HG02885 (cell line): ENCODE data around the gene ADCY4.
"Not testable (repeated sequence)": the region's sequence is repeated elsewhere in the genome, so short reads cannot be mapped to it uniquely, and the experiment has no call there.

Experiments used
- ATAC-seq: cut with Tn5 transposase; IDR thresholded peaks from one replicate; pipeline ENCODE4 v1.9.1; 2021; ENCODE audit warnings: mild to moderate bottlenecking; ENCODE audit not compliant: unreplicated experiment, poor library complexity

The ADCY4 gene

DNA sequence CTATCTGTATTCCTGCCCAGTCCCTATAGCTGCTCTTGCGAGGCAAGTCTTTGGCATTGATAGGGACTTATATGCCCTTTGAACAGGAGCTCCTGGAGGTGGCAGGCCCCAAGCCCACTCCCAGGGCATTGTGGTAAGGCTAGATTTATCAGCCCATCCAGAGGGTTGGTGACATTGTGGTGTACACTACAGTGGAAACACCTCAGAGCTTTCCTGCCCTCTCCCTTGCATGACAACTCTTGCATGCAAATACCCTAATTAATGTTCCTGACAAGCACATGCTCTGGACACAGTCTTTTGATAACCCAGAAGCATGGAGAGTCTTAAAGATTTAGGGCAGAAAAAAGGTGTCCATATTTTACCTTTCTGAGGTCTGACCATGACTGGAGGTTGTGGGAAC lies 5.7 kb upstream of the ADCY4 start:
- no peak for ATAC-seq

GRCh38 chr14:24339284-24340151 lies 4.6 kb upstream of the ADCY4 start, which contains the start of gene RIPK3:
RIPK3 (minus strand) TSS chr14:24339991; CDS start chr14:24339826, 165 bp downstream.
- peak; percentile 96 for ATAC-seq

DNA sequence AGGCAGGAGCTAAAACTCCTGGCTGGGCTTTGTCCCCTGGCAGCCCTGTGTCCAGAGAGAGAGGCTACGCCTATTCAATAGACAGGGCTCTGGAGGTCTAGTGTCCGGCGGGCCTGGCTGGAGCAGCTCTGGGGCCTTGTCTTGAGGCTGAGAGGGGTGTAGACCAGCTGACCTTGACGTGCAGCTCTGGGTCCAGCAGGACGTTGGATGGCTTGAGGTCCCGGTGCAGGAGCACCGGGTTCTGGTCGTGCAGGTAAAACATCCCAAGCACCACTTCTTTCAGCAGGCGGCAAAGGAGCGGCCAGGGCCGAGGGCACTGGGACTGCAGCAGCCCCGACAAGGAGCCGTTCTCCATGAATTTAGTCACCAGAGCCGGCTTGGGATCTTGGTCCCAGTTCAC lies 4.0 kb upstream of the ADCY4 start:
- no peak for ATAC-seq

DNA sequence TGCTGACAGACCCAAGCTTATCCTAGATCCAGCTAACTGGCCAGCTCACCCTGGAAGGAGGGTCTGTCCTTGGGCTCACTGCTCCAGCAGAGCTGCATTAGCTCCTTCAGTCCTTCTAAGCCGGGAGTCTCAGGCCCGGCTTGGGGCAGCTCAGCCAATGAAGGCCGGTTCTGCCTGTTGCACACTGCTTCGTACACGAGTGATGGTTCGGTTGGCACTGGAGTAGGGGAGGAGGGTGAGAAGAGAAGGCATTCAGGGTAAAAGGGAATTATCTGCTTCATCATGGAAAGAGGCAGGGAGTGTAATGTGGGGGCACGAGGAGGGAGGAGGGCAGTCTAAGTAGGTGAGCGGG lies 2.9 kb upstream of the ADCY4 start:
- ATAC-seq, result no peak

GRCh38 chr14:24337144-24337823 lies 2.4 kb upstream of the ADCY4 start:
- ATAC-seq, result no peak

DNA sequence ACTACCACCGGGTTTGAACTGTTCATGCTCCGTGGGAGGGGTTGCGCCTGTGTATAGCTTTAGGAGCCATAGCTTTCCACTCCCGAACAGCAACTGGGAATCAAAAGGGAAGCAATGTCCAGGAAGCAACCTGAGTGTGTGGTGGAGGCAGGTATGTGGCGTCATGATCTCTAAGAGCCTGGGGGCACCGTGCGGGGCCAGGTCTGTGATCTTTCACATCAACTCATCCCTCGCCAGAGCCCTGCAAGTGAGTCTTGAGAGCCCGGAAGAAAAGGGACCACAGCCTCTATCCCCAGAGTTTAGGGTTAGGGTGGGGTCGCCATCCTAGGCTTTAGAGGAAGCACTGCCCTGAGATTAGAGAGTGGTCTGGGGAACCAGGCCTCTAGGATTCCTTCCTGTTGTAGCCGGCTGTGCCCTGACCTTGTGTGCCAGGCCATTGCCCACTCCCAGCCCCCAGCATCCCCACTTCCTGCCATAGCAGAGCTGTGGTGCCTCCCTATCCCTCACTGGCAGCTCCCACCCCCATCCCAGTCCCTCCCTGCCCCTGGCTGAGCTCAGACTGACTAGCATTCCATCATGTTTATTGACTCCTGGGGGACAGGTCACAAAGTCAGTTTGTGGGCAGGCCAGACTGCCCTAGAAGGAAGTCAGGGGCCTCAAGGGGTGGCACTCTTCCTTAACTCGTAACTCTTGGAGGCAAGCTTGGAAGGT lies 745 bp upstream of the ADCY4 start:
- no peak for ATAC-seq

- peak; percentile 88 for ATAC-seq
These were observed 2.4 kb downstream of the ADCY4 start for GRCh38 chr14:24332268-24332993.

DNA sequence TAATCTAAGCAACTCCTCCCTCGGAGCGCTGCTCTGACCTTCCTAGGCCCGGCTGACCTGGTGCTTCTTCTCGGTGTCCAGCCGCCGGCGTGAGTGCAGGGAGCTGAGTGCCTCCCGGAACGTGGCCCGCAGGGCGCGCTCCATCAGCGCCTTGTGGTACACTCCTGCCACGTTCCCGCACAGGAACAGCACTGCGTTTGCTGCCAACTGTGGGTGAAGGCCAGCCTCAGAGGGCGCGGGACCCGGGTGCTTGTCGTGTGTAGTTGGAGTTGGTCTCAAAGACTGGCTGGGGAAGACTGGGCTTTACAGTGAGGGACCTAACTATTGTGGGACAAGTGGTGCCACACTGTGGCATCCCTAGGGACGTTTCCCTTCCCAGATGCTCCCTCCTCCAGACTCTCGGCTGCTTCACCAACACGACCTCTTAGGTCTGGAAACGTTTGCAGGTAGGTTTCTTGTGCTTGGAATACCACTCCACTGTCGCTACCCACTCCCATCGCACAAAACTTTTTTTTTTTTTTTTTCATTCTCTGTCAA lies 3.1 kb downstream of the ADCY4 start:
- ATAC-seq, result no peak

- no peak for ATAC-seq
These were observed 3.7 kb downstream of the ADCY4 start for GRCh38 chr14:24330973-24331674.

GRCh38 chr14:24329736-24330135 lies 5.1 kb downstream of the ADCY4 start:
- ATAC-seq, result no peak

DNA sequence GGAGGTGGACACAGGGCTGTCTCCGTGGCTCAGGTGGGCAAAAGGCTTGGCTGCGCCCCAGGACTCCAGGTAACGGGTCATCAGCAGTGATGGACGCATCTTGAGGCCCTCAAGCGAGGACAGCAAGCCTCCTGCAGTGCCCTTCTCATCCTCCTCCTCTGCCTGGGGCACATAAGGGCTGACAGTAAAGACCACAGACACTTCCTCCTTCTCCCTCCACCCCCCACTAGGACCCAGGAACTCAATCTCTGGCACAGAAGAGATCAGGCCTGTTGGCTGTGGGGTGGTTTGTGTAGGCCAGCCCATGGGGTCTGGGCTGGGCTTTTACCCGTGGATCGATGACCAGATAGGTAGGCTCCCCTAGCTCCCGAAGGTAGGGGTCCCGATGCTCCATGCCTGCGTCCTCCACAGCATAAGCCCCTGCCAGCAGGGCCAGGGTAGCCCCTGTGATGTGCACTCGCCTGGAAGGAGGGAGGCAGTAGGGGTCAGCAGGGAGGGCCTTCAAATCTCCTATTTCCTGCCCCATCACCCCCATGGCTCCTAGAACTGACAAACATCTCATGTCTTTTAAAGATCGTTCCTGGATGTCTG lies 5.7 kb downstream of the ADCY4 start:
- no peak for ATAC-seq

DNA sequence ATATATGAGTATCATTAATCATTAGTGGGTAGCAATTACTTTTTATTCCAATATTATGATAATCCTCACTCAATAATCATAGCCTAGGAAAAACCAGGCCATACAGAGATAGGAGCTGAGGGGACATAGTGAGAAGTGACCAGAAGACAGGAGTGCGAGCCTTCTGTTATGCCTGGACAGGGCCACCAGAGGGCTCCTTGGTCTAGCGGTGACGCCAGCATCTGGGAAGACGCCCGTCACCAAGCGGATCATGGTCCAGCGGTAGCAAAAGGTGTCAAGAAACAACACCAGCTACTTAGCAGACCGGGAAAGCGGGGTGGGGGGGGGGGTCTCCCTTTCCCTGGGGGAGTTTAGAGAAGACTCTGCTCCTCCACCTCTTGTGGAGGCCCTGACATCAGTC lies 7.0 kb downstream of the ADCY4 start:
- not testable (repeated sequence) for ATAC-seq

DNA sequence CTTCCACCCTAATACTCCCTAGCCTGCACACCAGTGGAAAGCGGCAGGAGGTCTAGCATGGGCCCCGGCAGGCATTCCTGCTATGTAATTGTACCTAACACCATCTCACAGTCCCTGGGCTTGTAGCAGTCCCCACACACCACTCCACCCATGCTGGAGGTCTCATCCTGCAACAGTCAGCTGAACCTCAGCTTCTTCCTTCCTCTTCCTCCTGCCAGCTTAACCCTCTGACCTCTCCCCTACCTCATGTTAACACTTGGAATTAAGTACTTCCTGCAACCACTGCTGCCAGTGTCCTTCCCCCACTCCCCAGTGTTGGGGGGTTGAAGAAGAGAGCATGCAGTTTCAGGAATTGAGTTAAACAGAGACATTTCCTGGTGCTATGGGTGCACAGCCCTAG lies 7.6 kb downstream of the ADCY4 start:
- no peak for ATAC-seq

GRCh38 chr14:24325963-24326362 lies 8.9 kb downstream of the ADCY4 start:
- ATAC-seq, result no peak

DNA sequence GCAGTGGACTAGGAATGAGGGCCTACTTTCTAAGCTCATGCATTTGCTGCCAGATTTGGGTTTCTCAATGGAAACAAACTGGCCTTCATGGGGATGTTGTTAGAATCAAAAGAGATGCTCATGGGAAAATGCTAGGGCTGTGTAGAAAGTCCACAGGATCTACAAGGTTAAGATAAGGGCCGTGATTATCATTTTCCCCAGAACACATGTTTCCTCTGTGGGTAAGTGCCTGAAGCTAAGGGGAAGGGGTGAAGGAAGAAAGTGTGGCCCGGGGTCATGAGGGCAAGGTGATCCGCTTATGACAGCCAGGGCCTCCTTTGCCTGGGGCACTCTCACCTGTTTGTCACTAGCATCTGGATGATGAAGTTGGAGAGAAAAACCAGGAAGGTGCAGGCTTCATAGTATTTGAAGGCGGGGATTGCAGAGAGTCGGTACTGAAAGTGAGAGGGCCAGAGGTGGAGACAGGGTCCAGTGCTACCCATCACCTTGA lies 9.8 kb downstream of the ADCY4 start:
- ATAC-seq, result no peak

GRCh38 chr14:24324024-24324423 lies 10.8 kb downstream of the ADCY4 start:
- no peak for ATAC-seq

GRCh38 chr14:24323341-24323740 lies 11.5 kb downstream of the ADCY4 start:
- ATAC-seq, result no peak

GRCh38 chr14:24322672-24323071 lies 12.2 kb downstream of the ADCY4 start:
- no peak for ATAC-seq
